K562 (cell line): ENCODE measurements around the gene GPR157. TPM values are rescaled to one million over a fixed set of nuclear protein-coding genes. Genes with fewer than 3 reads are reported as not detected.

ENCODE experiments used
- ATAC-seq: fragments of 200-7000 bp; cut with Tn5 transposase; 3 replicates; pipeline ENCODE4 v1.9.1; 2020; ENCODE audit warnings: moderate library complexity
- BruUV-seq: library from RNA; stranded (reverse); fragments of 400-500 nt; replicated peaks from 2 replicates; lab custom pipeline; 2021; lab: Mats Ljungman, UMichigan
- CTCF ChIA-PET: fragments of 300-600 bp; formaldehyde crosslinking; extraction: SDS; loops from one replicate; lab custom pipeline; 2021; ENCODE audit warnings: low intra/inter-chr PET ratio; lab: Yijun Ruan, JAX
- POLR2A ChIA-PET: fragments of 300-600, 350-650 bp; sonication (Branson Sonifier 250); formaldehyde crosslinking; extraction: SDS; loops from one replicate; lab custom pipeline; 2021; ENCODE audit warnings: antibody characterized with exemption, inconsistent platforms; lab: Yijun Ruan, JAX
- DNase-seq, 4 experiments: peaks; one replicate each; pipeline versions ENCODE4 v3.0.0 to v3.0.0-alpha.2; 2011 to 2018; ENCODE audit warnings: low spot score in 3 of 4, mixed read lengths in 3 of 4; ENCODE audit errors: extremely low read depth in 1 of 4
- FAIRE-seq: peaks from 2 replicates; lab custom pipeline; 2011; peaks lifted over from hg19 to GRCh38; lab: Jason Lieb, UNC
- H2AFZ ChIP-seq: 2 replicates; pipeline ENCODE4 v1.6.0; 2011; ENCODE audit warnings: low read depth, low read length, control low read depth, inconsistent platforms
- H3K27ac ChIP-seq: fragments of 200-600 bp; 3 replicates; pipeline ENCODE4 v1.8.0; 2011; ENCODE audit warnings: low read depth, mild to moderate bottlenecking, control low read depth, inconsistent platforms, low read length, moderate library complexity, mixed read lengths; ENCODE audit errors: extremely low read depth
- H3K27me3 ChIP-seq, 2 experiments: fragments of 300-600 bp in 1 of 2; 2 replicates in 1 of 2; 3 replicates in 1 of 2; pipeline versions ENCODE4 v1.6.0 to v1.8.0; 2011; ENCODE audit warnings: inconsistent platforms in 2 of 2, low read length in 2 of 2, mild to moderate bottlenecking in 1 of 2, mixed read lengths in 1 of 2, moderate library complexity in 1 of 2; ENCODE audit not compliant: control insufficient read depth in 2 of 2, insufficient read depth in 2 of 2
- H3K36me3 ChIP-seq: fragments of 300-600 bp; 3 replicates; pipeline ENCODE4 v1.8.0; 2011; ENCODE audit warnings: mild to moderate bottlenecking, low read length, inconsistent platforms; ENCODE audit not compliant: control insufficient read depth, insufficient read depth
- H3K4me1 ChIP-seq, 2 experiments: fragments of 200-600 bp in 1 of 2; replicated peaks in 1 of 2; 2 replicates in 1 of 2; 3 replicates in 1 of 2; pipeline versions ENCODE4 v1.5.1 to v1.8.0; 2011; ENCODE audit warnings: inconsistent platforms in 2 of 2, low read length in 2 of 2, mild to moderate bottlenecking in 1 of 2, mixed read lengths in 1 of 2, moderate library complexity in 1 of 2; ENCODE audit not compliant: control insufficient read depth in 2 of 2, insufficient read depth in 2 of 2
- H3K4me2 ChIP-seq: 2 replicates; pipeline ENCODE4 v1.6.1; 2011; ENCODE audit warnings: low read length, control low read depth, inconsistent platforms, mixed read lengths; ENCODE audit not compliant: insufficient read depth
- H3K4me3 ChIP-seq: fragments of 200-600 bp; sonication (generic), shearing (Covaris generic); 2 replicates; pipeline ENCODE4 v1.5.1; 2016; ENCODE audit warnings: control low read depth, inconsistent platforms
- H3K79me2 ChIP-seq: fragments of 200-600 bp; 3 replicates; pipeline ENCODE4 v1.8.0; 2011; ENCODE audit warnings: low read length, inconsistent platforms; ENCODE audit not compliant: control insufficient read depth, insufficient read depth
- H3K9ac ChIP-seq, 2 experiments: 2 replicates each; pipeline versions ENCODE4 v1.6.0 to v1.6.1; 2011; ENCODE audit warnings: low read depth in 2 of 2, low read length in 2 of 2, control low read depth in 1 of 2, inconsistent platforms in 1 of 2, mild to moderate bottlenecking in 1 of 2, mixed read lengths in 1 of 2; ENCODE audit not compliant: insufficient read depth in 1 of 2
- H3K9me1 ChIP-seq: one replicate; pipeline ENCODE4 v1.6.0; 2011; ENCODE audit warnings: inconsistent platforms, mild to moderate bottlenecking, low read length, moderate library complexity; ENCODE audit not compliant: control insufficient read depth, insufficient read depth
- H3K9me3 ChIP-seq: replicated peaks from 2 replicates; pipeline ENCODE4 v1.5.1; 2011; ENCODE audit warnings: low read depth, low read length, inconsistent platforms; ENCODE audit not compliant: control insufficient read depth, insufficient read depth
- H4K20me1 ChIP-seq: replicated peaks from 2 replicates; pipeline ENCODE4 v1.6.1; 2011; ENCODE audit warnings: low read length, inconsistent platforms, mixed read lengths; ENCODE audit not compliant: control insufficient read depth, insufficient read depth
- E2F3 ChIP-seq: fragments of 250-450 bp; sonication (Bioruptor Pico); IDR thresholded peaks from 2 replicates; pipeline ENCODE4 v1.4.0; 2020; ENCODE audit warnings: mild to moderate bottlenecking
- FOXJ3 ChIP-seq: sonication (generic); formaldehyde crosslinking; IDR thresholded peaks from 2 replicates; pipeline ENCODE4 v1.4.0; 2020; ENCODE audit warnings: mild to moderate bottlenecking, missing genetic modification reagents
- GTF2F1 ChIP-seq: IDR thresholded peaks from 2 replicates; pipeline ENCODE4 v1.6.1; 2011; ENCODE audit warnings: low read depth, low read length, improper control_type of control experiment
- KDM1A ChIP-seq, 2 experiments: fragments of 450-650 bp; IDR thresholded peaks; 2 replicates each; pipeline ENCODE4 v1.6.1; 2016; ENCODE audit warnings: mild to moderate bottlenecking in 2 of 2
- NBN ChIP-seq: fragments of 450-650 bp; IDR thresholded peaks from 2 replicates; pipeline ENCODE4 v1.6.1; 2016; ENCODE audit warnings: low read depth, mild to moderate bottlenecking
- NR2C1 ChIP-seq, 2 experiments: fragments of 450-650 bp; IDR thresholded peaks; 2 replicates each; pipeline ENCODE4 v1.6.1; 2017; ENCODE audit warnings: mild to moderate bottlenecking in 2 of 2, antibody characterized with exemption in 1 of 2, inconsistent platforms in 1 of 2, missing compliant biosample characterization in 1 of 2, missing genetic modification characterization in 1 of 2
- PPARD ChIP-seq: fragments of 250-450 bp; sonication (Bioruptor Pico); IDR thresholded peaks from 2 replicates; pipeline ENCODE4 v1.8.0; 2022; ENCODE audit warnings: inconsistent platforms, mild to moderate bottlenecking, moderate library complexity
- RCOR1 ChIP-seq, 2 experiments: IDR thresholded peaks; 2 replicates each; pipeline ENCODE4 v1.6.1; 2012; ENCODE audit warnings: low read depth in 2 of 2, low read length in 2 of 2, borderline replicate concordance in 1 of 2, improper control_type of control experiment in 1 of 2
- SPI1 ChIP-seq: IDR thresholded peaks from 2 replicates; pipeline ENCODE4 v1.6.1; 2011; ENCODE audit warnings: low read depth, low read length, control low read depth, borderline replicate concordance
- ZNF253 ChIP-seq: fragments of 250-450 bp; sonication (Bioruptor Pico); conservative IDR thresholded peaks from 2 replicates; pipeline ENCODE4 v1.6.1; 2021; ENCODE audit warnings: mild to moderate bottlenecking
- ZNF668 ChIP-seq: fragments of 250-450 bp; sonication (Bioruptor Pico); IDR thresholded peaks from 2 replicates; pipeline ENCODE4 v1.8.0; 2022; ENCODE audit warnings: mild to moderate bottlenecking, inconsistent platforms
- WGBS: fragments of 100-300 bp; shearing (Covaris generic); methylation state at CpG from one replicate; pipeline ENCODE4 v1.1.6; 2016; ENCODE audit warnings: low coverage, mixed read lengths; ENCODE audit not compliant: insufficient coverage; ENCODE audit errors: missing lambda C conversion rate; 5-methylcytosine and 5-hydroxymethylcytosine counted together
- in situ Hi-C: fragments of 300-500 bp; cut with MboI; formaldehyde crosslinking; loops from 4 replicates; pipeline ENCODE4 v1.15.0; 2018; ENCODE audit warnings: inconsistent platforms, mixed read lengths
- intact Hi-C: fragments of 100-400 bp; cut with micrococcal nuclease; formaldehyde crosslinking; loops from 2 replicates; pipeline ENCODE4 v1.14.2; 2022
- polyA plus RNA-seq, 8 experiments: library from polyadenylated mRNA; depleted of rRNA in 4 of 8; stranded (reverse) in 5 of 8; unstranded in 3 of 8; fragments of >200 nt; fragmentation: Nextera tagmentation in 2 of 8; fragmentation: Illumina TruSeq in 1 of 8; extraction: Ambion mirVana in 2 of 8; extraction: Trizol in 1 of 8; gene quantifications; 2 replicates each; pipeline versions ENCODE4 v1.2.1 to v1.2.3, GENCODE V29; 2011 to 2014; ENCODE audit warnings: inconsistent platforms in 1 of 8, missing spikeins in 1 of 8
- total RNA-seq, 7 experiments: library from RNA; depleted of rRNA in 6 of 7; stranded (reverse); fragments of >200 nt in 6 of 7; fragmentation: Illumina TruSeq in 2 of 7; extraction: Trizol in 2 of 7; gene quantifications; 2 replicates each; pipeline versions ENCODE4 v1.2.1 to v1.2.3, GENCODE V29; 2011 to 2021; ENCODE audit warnings: low replicate concordance in 1 of 7

Gene GPR157
- total and polyA plus RNA-seq, 9 of the 15 experiments (the other 6 are each of a cell fraction or from before 2014, with no cell fraction given): 0.01 to 0.18 (median 0.04) TPM; not detected in 4

DNA sequence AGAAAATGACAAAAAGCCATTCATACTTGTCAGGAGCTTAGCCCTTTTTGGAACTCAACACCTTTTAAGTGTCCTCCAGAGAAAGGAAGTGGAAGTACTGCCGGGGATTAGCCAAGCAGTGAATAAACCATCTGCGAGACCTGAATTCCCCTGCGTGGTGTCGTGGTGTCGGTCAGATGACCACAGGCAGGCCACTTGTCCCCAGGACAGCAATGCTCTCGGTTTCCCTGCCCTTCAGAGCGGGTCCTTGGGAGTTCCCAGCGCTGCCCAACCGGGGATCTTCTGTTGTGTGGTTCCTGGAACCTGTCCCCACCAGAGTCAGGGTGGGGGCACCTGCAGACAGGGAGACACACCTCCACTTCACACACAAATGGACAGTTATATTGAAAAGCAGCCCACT is 9.2 kb downstream of the GPR157 start:
- POLR2A ChIA-PET: interaction anchor here (0.6 to 1.1 kb wide), 2 partner anchors 13 to 19 kb away, joined by 3 read pairs; no protein-coding TSS in a partner anchor
- no peaks in the 10 kb centered on the region; the same call in 1 of the 2 replicates for H4K20me1 ChIP-seq
- WGBS: 3% methylated on average over 9 of the region's 9 CpGs
- DNase-seq (no peak), FAIRE-seq (no peak), ATAC-seq (no peak)
- H2AFZ ChIP-seq: no peak overlapping the region
- H3K9me1 ChIP-seq: no peaks in the 10 kb centered on the region
- no peaks in the 10 kb centered on the region for H3K79me2 ChIP-seq
- no TSS peak for BruUV-seq
- H3K36me3 ChIP-seq: no peaks in the 10 kb centered on the region
- no peak overlapping the region for H3K4me2 ChIP-seq
- no peak overlapping the region for H3K9ac ChIP-seq
- CTCF ChIA-PET: no interaction called here
- H3K4me3 ChIP-seq: no peak overlapping the region
- H3K9me3 ChIP-seq: no peaks in the 10 kb centered on the region
- intact Hi-C loops (loop anchor here (10.0 kb wide), 1 partner anchor 375 kb away; no protein-coding TSS in a partner anchor), in situ Hi-C loops (no loop called here)
- H3K4me1 ChIP-seq: peaks cover 0 to 4% of the 10 kb centered on the region in 2 experiments; a peak in 1 of 5 replicates
- TF ChIP-seq NR2C1 (IDR thresholded peaks at IDR 0.05) (no peak), NR2C1 (tag; IDR thresholded peaks at IDR 0.05) (no peak), PPARD (CRISPR knock-in tag) (no peak), SPI1 (peak; percentile 19; the same call in 1 of the 2 replicates), ZNF253 (no peak)
- H3K27me3 ChIP-seq: peaks cover 17 to 41% of the 10 kb centered on the region in 2 experiments; a peak in 4 of 5 replicates
- no peak overlapping the region for H3K27ac ChIP-seq

DNA sequence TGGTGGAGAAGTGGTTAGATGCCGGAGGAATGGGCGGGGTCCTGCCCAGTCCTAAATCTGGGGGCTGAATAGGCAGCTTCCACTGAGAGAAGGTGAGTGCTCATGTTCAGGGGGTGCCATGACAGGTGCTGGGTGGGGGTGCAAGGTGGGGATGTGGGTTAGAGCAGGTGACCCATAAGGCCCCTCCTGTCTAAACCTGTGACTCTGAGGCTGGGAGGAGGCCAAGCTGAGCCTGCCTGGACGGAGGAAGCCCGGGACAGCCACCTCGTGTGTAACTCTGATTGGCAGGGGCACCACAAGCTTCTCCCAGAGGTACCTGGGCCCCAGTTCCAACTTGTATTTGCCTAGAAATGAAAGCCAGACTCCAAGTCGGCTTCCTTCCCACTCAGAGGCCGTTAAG is 10.7 kb downstream of the GPR157 start:
- DNase-seq (no peak), ATAC-seq (no peak), FAIRE-seq (no peak)
- in situ Hi-C loops (no loop called here), intact Hi-C loops (loop anchor here (10.0 kb wide), 1 partner anchor 377 kb away; no protein-coding TSS in a partner anchor)
- H3K27ac ChIP-seq: no peak overlapping the region
- peaks cover 0 to 4% of the 10 kb centered on the region in 2 experiments; a peak in 1 of 5 replicates for H3K4me1 ChIP-seq
- ChIA-PET CTCF (no interaction called here), POLR2A (interaction anchor here (0.6 to 0.7 kb wide), 4 partner anchors 15 to 1677 kb away, joined by 3 to 4 read pairs (median 4); no protein-coding TSS in a partner anchor)
- H3K79me2 ChIP-seq: no peaks in the 10 kb centered on the region
- H3K27me3 ChIP-seq: peaks cover 20 to 51% of the 10 kb centered on the region in 2 experiments
- no peak overlapping the region for H3K4me2 ChIP-seq
- no peak overlapping the region for H3K9ac ChIP-seq
- H2AFZ ChIP-seq: no peak overlapping the region
- no peak overlapping the region for H3K4me3 ChIP-seq
- no peaks in the 10 kb centered on the region; the same call in 1 of the 2 replicates for H4K20me1 ChIP-seq
- H3K36me3 ChIP-seq: no peaks in the 10 kb centered on the region
- H3K9me1 ChIP-seq: no peaks in the 10 kb centered on the region
- no peaks in the 10 kb centered on the region for H3K9me3 ChIP-seq
- BruUV-seq: no TSS peak
- 3% methylated on average over 7 of the region's 7 CpGs for WGBS
- TF ChIP-seq E2F3 (CRISPR knock-in tag) (no peak), RCOR1 (IDR thresholded peaks at IDR 0.05; ENCODE audit: borderline replicate concordance in 1 of 2, low read depth in 2 of 2, low read length in 2 of 2) (no peak), ZNF668 (CRISPR knock-in tag) (no peak), KDM1A (IDR thresholded peaks at IDR 0.05) (no peak), FOXJ3 (no peak), NBN (no peak), GTF2F1 (no peak)
